K562 treated with DMSO at 1 percent for 4 hours (cell line): ENCODE measurements around the gene SMIM10L2A. TPM values are rescaled to one million over a fixed set of nuclear protein-coding genes. Genes with fewer than 3 reads are reported as not detected.

ENCODE experiments used
- total RNA-seq: library from RNA; unstranded; fragments of 300-600 nt; gene quantifications from 2 replicates; pipeline ENCODE4 v1.2.3, GENCODE V29; 2022; ENCODE audit not compliant: insufficient read depth

Gene SMIM10L2A
- total RNA-seq = not detected in 2 replicates

DNA sequence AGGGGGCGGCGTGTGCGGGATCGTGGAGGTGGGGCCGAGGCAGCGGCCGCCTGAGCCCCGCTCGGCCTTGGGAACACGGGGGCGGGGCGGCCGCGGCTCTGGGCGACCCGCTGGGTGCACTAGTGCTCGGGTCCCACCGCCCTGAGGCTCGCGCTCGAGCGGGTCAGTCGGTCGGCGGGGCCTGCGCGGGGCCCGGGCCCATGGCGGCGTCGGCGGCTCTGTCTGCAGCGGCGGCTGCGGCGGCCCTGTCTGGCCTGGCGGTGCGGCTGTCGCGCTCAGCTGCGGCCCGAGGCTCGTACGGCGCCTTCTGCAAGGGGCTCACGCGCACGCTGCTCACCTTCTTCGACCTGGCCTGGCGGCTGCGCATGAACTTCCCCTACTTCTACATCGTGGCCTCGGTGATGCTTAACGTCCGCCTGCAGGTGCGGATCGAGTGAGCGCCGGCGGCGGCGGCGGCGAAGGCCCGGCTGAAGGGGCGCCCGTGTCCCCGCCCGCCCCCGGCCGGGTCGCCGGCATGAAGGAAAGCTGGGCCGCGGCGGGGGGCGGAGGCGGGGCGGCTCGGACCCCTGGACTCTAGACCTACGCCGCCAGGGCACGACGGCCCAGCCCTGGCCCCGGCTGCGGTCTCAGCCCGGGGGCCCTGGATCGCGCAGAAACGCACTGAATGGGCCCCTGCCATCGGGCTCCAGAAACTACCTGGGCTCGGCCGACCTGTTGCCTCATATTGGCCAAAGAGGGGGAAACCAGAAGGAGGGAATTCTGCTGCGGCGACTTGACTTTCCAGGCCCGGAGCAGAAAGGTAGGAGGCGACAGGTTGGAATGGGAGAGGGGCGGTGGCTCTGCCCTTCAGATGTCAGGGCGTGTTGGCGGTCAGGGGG lies at the start of gene SMIM10L2A:
TSS of gene SMIM10L2A (plus strand) at position 13 of the 878 bp plus-strand sequence. CDS start at position 201, 188 bp downstream.

Other genes with a start within 250 kb of the SMIM10L2A start
- gene ETDA, start 169.9 kb upstream of the SMIM10L2A start, total RNA-seq = not detected in 2 replicates
- gene ETDC, start 112.5 kb upstream of the SMIM10L2A start, total RNA-seq = not detected in 2 replicates
- gene ZNF75D, start 77.8 kb upstream of the SMIM10L2A start, total RNA-seq = 4.5 and 4.6 TPM in 2 replicates
- gene ZNF449, start 77.1 kb upstream of the SMIM10L2A start, total RNA-seq = 0.62 and 0.84 TPM in 2 replicates
- 11.3 and 17.2 TPM in 2 replicates for gene INTS6L, start 98.7 kb downstream of the SMIM10L2A start, total RNA-seq